HCT116 (cell line): ENCODE measurements around the gene SCGN. TPM values are rescaled to one million over a fixed set of nuclear protein-coding genes. Genes with fewer than 3 reads are reported as not detected.

Experiments
- ATAC-seq: fragments of 200-7000 bp; cut with Tn5 transposase; 2 replicates; pipeline ENCODE4 v1.9.1; 2020; ENCODE audit warnings: mild to moderate bottlenecking, moderate library complexity
- BruUV-seq: library from RNA; stranded (reverse); fragments of 400-500 nt; replicated peaks from 2 replicates; lab custom pipeline; 2021; lab: Mats Ljungman, UMichigan
- CTCF ChIA-PET: fragments of 300-600 bp; sonication (Branson Sonifier 250); formaldehyde crosslinking; loops from one replicate; lab custom pipeline; 2021; ENCODE audit warnings: antibody characterized with exemption; lab: Charles Lee
- POLR2A ChIA-PET: fragments of 300-600, 350-600 bp; sonication (Branson Sonifier 250); formaldehyde crosslinking; loops from one replicate; lab custom pipeline; 2021; ENCODE audit warnings: antibody characterized with exemption; lab: Charles Lee
- RAD21 ChIA-PET, 2 experiments: fragments of 300-600 bp; sonication (Branson Sonifier 250); formaldehyde crosslinking; loops; one replicate each; lab custom pipeline; 2023; ENCODE audit warnings: low total read pairs in 2 of 2; ENCODE audit not compliant: uncharacterized antibody in 2 of 2, unreplicated experiment in 2 of 2, low non-redundant PET in 1 of 2; lab: Charles Lee
- DNase-seq: peaks from one replicate; pipeline ENCODE4 v3.0.0-alpha.2; 2010; ENCODE audit warnings: low read depth, low spot score
- H2AFZ ChIP-seq: fragments of 200-600 bp; shearing (Covaris generic), sonication (generic); 2 replicates; pipeline ENCODE4 v1.6.1; 2017; ENCODE audit warnings: low read depth, mixed run types, mixed read lengths, antibody characterized with exemption, low read length; ENCODE audit not compliant: poor library complexity, severe bottlenecking
- H3K27ac ChIP-seq: 2 replicates; pipeline ENCODE4 v1.5.1; 2012; ENCODE audit warnings: low read depth, low read length
- H3K27me3 ChIP-seq: fragments of 200-600 bp; sonication (generic); 2 replicates; pipeline ENCODE4 v1.6.1; 2016; ENCODE audit warnings: mixed run types, low read length, mixed read lengths; ENCODE audit not compliant: insufficient read depth
- H3K36me3 ChIP-seq, 2 experiments: fragments of 200-500 bp in 1 of 2; fragments of 200-600 bp in 1 of 2; sonication (Bioruptor generic) in 1 of 2; sonication (generic) in 1 of 2; 2 replicates each; pipeline versions ENCODE4 v1.5.1 to v1.6.1; 2014 to 2016; ENCODE audit warnings: low read length in 2 of 2, inconsistent platforms in 1 of 2, mixed read lengths in 1 of 2, mixed run types in 1 of 2; ENCODE audit not compliant: insufficient read depth in 2 of 2, control insufficient read depth in 1 of 2
- H3K4me1 ChIP-seq, 2 experiments: fragments of 200-600 bp in 1 of 2; sonication (generic) in 1 of 2; 2 replicates each; pipeline versions ENCODE4 v1.5.1 to v1.6.1; 2012 to 2017; ENCODE audit warnings: low read length in 2 of 2, inconsistent platforms in 1 of 2, mild to moderate bottlenecking in 1 of 2, mixed read lengths in 1 of 2, mixed run types in 1 of 2, moderate library complexity in 1 of 2; ENCODE audit not compliant: insufficient read depth in 2 of 2, control insufficient read depth in 1 of 2
- H3K4me2 ChIP-seq: fragments of 200-600 bp; sonication (generic); 2 replicates; pipeline ENCODE4 v1.6.1; 2017; ENCODE audit warnings: mixed run types, low read length, mixed read lengths
- H3K4me3 ChIP-seq, 2 experiments: fragments of 200-600 bp in 1 of 2; sonication (generic) in 1 of 2; replicated peaks in 1 of 2; 2 replicates each; pipeline ENCODE4 v1.5.1; 2011 to 2016; ENCODE audit warnings: low read length in 2 of 2, control low read depth in 1 of 2, low read depth in 1 of 2, mild to moderate bottlenecking in 1 of 2, mixed read lengths in 1 of 2, mixed run types in 1 of 2
- H3K79me2 ChIP-seq: fragments of 200-600 bp; sonication (generic); 2 replicates; pipeline ENCODE4 v1.6.1; 2017; ENCODE audit warnings: mild to moderate bottlenecking, mixed run types, low read length, moderate library complexity, mixed read lengths; ENCODE audit not compliant: insufficient read depth
- H3K9ac ChIP-seq: fragments of 200-600 bp; sonication (generic); 2 replicates; pipeline ENCODE4 v1.6.1; 2016; ENCODE audit warnings: low read length, mixed read lengths
- H3K9me2 ChIP-seq: fragments of 200-600 bp; sonication (generic), shearing (Covaris generic); 2 replicates; pipeline ENCODE4 v1.6.1; 2017; ENCODE audit warnings: mixed run types, mild to moderate bottlenecking, moderate library complexity; ENCODE audit not compliant: insufficient read depth
- H3K9me3 ChIP-seq, 2 experiments: fragments of 200-500 bp in 1 of 2; fragments of 200-600 bp in 1 of 2; sonication (Bioruptor generic) in 1 of 2; sonication (generic) in 1 of 2; 2 replicates each; pipeline ENCODE4 v1.6.1; 2014 to 2017; ENCODE audit warnings: low read length in 2 of 2, mixed read lengths in 2 of 2, inconsistent platforms in 1 of 2, low read depth in 1 of 2, mild to moderate bottlenecking in 1 of 2, mixed run types in 1 of 2, moderate library complexity in 1 of 2; ENCODE audit not compliant: control insufficient read depth in 1 of 2, insufficient read depth in 1 of 2
- H4K20me1 ChIP-seq: fragments of 200-600 bp; sonication (generic), shearing (Covaris generic); 2 replicates; pipeline ENCODE4 v1.6.1; 2017; ENCODE audit warnings: mixed run types, mild to moderate bottlenecking, moderate library complexity; ENCODE audit not compliant: insufficient read depth
- ATF3 ChIP-seq: IDR thresholded peaks from 2 replicates; pipeline ENCODE4 v1.6.1; 2012
- EGR1 ChIP-seq: IDR thresholded peaks from 2 replicates; pipeline ENCODE4 v1.6.1; 2012; ENCODE audit warnings: low read depth
- EZH2phosphoT487 ChIP-seq: fragments of 200-600 bp; IDR thresholded peaks from 2 replicates; pipeline ENCODE4 v1.6.1; 2018; ENCODE audit warnings: antibody characterized with exemption, borderline replicate concordance
- MAX ChIP-seq: IDR thresholded peaks from 2 replicates; pipeline ENCODE4 v1.6.1; 2012
- POLR2A ChIP-seq: IDR thresholded peaks from 2 replicates; pipeline ENCODE4 v1.7.0; 2011; ENCODE audit warnings: borderline replicate concordance; ENCODE audit not compliant: insufficient read depth, insufficient read length; ENCODE audit errors: extremely low read depth
- REST ChIP-seq: IDR thresholded peaks from 2 replicates; pipeline ENCODE4 v1.6.1; 2012; ENCODE audit warnings: low read depth
- SP1 ChIP-seq: IDR thresholded peaks from 2 replicates; pipeline ENCODE4 v1.6.1; 2012; ENCODE audit warnings: low read depth
- ZBTB33 ChIP-seq: IDR thresholded peaks from 2 replicates; pipeline ENCODE4 v1.6.1; 2011; ENCODE audit warnings: mild to moderate bottlenecking, low read length, moderate library complexity; ENCODE audit not compliant: insufficient replicate concordance; ENCODE audit errors: extremely low read depth
- intact Hi-C: fragments of 100-400 bp; cut with micrococcal nuclease; formaldehyde crosslinking; loops from 2 replicates; pipeline ENCODE4 v1.10.0; 2022
- total RNA-seq: library from RNA; stranded (reverse); gene quantifications from one replicate; pipeline ENCODE4 v1.2.1, GENCODE V29; 2021; ENCODE audit not compliant: unreplicated experiment

The SCGN gene
- total RNA-seq, 1 experiment from 2014 or later = not detected

GRCh38 chr6:25713824-25714223 lies 61.8 kb downstream of the SCGN start:
- H3K4me2 ChIP-seq = no peak overlapping the region
- intact Hi-C loops = loop anchor here (10.0 kb wide), 1 partner anchor 281 kb away; no protein-coding TSS in a partner anchor
- H3K4me1 ChIP-seq = no peaks in the 10 kb centered on the region
- no peak for TF ChIP-seq POLR2A
- TF ChIP-seq SP1 = no peak
- no peak for TF ChIP-seq EZH2phosphoT487
- no peak for TF ChIP-seq EGR1
- TF ChIP-seq ATF3 = no peak
- TF ChIP-seq MAX = no peak
- no peak for TF ChIP-seq ZBTB33
- TF ChIP-seq REST = no peak
- H3K27me3 ChIP-seq = no peaks in the 10 kb centered on the region
- H3K27ac ChIP-seq = no peak overlapping the region
- BruUV-seq = no TSS peak
- CTCF ChIA-PET = no interaction called here
- RAD21 ChIA-PET = no interaction called here
- H2AFZ ChIP-seq = no peak overlapping the region
- no peaks in the 10 kb centered on the region for H4K20me1 ChIP-seq
- H3K9me2 ChIP-seq = no peaks in the 10 kb centered on the region
- H3K4me3 ChIP-seq = no peak overlapping the region
- no peaks in the 10 kb centered on the region for H3K9me3 ChIP-seq
- DNase-seq (no peak), ATAC-seq (no peak)
- H3K36me3 ChIP-seq = no peaks in the 10 kb centered on the region
- no peak overlapping the region for H3K9ac ChIP-seq
- H3K79me2 ChIP-seq = no peaks in the 10 kb centered on the region
- POLR2A ChIA-PET = no interaction called here
